HL-60/S4 (cell line): ENCODE data around the gene STRA6.

Experiments used
- in situ Hi-C: fragments of 300-500 bp; cut with MboI; formaldehyde crosslinking; loops from 2 replicates; pipeline ENCODE4 v1.14.3; 2022; ENCODE audit warnings: low sequenced_read_pairs

STRA6 gene

GRCh38 chr15:74182131-74182530 is 20.5 kb downstream of the STRA6 start:
- in situ Hi-C loops: no loop called here

DNA sequence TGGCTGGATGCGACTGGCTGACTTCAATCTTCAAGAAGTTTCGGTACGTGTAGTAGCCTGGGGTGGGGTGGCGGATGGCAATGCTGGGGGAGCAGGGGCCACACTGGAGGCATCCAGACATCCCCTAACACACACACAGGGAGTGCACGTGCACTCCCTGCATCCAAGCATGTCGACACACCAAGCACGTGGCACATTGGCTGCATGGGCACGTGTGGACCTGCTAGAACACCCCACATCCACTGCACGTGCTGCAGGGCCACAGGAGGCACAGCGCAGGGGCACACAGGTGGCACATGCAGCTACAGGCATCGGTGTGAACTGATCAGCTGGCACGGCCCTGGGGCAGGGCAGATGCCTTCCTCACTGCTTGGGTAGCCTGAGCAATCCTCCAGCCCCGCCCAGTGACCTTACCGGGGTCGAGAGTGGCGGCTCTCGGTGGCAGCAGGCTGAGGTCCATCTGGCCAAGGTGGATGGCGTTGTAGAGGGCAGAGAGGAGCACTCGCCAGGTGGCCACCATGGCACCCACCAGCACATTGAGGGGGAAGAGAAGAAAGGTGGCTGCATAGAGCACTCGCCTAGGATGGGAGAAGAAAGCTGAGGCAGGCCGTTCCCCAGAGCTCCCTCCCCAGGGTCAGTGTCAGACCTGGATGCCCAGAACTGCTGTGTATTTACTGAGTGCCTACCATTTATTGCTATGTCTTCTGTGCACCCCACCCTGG is 21.5 kb downstream of the STRA6 start:
- in situ Hi-C loops: no loop called here

GRCh38 chr15:74179983-74180880 is 22.4 kb downstream of the STRA6 start:
- in situ Hi-C loops: no loop called here

- in situ Hi-C loops: no loop called here
These were observed 23.3 kb downstream of the STRA6 start for GRCh38 chr15:74179101-74179841.

- in situ Hi-C loops: no loop called here
These were observed 24.1 kb downstream of the STRA6 start for GRCh38 chr15:74178326-74179100.

DNA sequence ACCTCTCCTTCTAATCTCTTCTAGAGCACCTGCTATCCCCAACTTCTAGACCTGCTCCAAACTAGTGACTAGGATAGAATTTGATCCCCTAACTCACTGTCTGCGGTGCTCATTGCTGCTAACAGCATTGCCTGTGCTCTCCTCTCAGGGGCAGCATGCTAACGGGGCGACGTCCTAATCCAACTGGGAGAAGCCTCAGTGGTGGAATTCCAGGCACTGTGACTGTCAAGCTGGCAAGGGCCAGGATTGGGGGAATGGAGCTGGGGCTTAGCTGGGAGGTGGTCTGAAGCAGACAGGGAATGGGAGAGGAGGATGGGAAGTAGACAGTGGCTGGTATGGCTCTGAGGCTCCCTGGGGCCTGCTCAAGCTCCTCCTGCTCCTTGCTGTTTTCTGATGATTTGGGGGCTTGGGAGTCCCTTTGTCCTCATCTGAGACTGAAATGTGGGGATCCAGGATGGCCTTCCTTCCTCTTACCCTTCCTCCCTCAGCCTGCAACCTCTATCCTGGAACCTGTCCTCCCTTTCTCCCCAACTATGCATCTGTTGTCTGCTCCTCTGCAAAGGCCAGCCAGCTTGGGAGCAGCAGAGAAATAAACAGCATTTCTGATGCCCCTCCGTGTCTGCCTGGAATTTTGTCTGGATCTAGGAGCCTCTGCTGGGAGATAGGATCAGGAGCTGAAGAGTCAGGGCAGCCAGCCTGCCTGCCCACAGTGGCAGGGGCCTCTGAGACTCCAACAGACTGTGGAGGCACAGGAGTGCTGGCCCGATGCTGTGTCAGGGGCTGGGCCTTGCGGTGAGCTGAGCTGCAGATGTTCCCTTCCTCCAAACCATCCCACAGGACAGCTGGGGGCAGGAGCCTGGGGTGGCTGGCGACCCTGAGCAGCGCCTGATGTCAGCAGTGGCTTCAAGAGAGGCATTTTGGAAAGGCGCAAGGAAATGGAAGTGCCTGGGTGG is 26.0 kb downstream of the STRA6 start:
- in situ Hi-C loops: no loop called here

- in situ Hi-C loops: no loop called here
These were observed 27.1 kb downstream of the STRA6 start for GRCh38 chr15:74175271-74176191.

DNA sequence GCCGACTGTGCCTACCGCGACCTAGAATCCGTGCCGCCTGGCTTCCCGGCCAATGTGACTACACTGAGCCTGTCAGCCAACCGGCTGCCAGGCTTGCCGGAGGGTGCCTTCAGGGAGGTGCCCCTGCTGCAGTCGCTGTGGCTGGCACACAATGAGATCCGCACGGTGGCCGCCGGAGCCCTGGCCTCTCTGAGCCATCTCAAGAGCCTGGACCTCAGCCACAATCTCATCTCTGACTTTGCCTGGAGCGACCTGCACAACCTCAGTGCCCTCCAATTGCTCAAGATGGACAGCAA is 27.7 kb downstream of the STRA6 start:
- in situ Hi-C loops: no loop called here

GRCh38 chr15:74174219-74174957 is 28.2 kb downstream of the STRA6 start:
- in situ Hi-C loops: no loop called here

DNA sequence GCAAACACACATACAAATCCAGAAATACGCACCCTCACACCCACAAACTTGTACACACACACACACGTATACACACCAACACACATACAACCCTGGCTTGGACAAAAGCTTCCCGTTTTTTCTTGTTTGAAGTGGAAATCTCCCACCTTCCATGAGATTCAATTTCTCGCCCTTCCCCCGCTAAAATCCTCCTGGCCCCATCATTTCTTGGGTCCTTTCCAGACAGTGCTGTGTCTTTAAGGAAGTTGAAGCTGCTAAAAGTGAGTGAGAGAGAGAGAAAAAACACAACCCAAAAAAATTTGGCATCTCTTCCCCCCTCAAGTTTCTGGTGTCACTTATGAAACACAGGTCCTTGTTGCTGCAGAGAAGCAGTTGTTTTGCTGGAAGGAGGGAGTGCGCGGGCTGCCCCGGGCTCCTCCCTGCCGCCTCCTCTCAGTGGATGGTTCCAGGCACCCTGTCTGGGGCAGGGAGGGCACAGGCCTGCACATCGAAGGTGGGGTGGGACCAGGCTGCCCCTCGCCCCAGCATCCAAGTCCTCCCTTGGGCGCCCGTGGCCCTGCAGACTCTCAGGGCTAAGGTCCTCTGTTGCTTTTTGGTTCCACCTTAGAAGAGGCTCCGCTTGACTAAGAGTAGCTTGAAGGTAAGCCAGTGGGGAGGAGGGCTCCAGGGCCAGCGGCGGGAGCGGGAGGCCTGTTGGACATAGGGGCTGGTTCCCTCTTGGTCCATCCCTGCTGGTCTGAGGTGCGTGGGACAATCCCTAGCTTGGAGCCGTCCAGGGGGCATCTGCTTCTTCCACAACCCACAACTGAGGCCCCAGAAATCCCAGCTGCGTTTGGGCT is 29.0 kb downstream of the STRA6 start, which contains the start of gene ISLR:
Gene ISLR (plus strand): TSS at position 331 of the 839 bp plus-strand sequence. CDS start 1,149 bp downstream, outside the sequence.
- in situ Hi-C loops: no loop called here

DNA sequence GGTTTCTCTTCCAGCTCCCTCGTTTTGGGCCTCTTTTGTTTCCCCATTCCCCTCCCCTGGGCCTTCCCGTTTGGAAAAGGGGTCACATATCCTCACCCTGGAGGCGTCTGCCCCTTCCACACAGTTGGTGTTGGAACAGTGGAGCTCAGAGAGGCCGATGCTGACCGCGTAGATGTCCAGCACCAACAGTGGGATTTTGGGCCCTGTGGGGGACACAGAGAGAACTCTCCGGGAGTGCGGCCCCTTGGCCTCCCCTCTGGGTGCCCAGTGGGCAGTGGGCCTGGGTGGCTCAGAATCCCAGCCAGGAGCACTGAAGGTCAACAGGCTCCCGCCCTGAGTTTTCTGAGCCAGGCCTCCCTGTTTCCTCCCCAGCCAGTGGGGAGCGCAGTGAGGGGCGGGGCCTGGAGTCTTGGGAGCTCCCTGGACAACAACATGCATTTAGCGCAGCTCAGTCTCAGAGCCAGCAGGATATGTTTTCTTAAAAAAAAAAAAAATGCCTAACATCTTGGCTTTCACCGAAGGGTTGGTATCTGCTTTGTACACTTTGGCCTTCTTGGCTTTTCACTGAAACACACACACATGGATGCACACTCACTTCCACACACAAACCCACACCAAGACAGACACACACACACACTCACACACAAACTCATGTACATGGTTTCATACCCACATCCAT is 29.7 kb downstream of the STRA6 start:
- in situ Hi-C loops: no loop called here

DNA sequence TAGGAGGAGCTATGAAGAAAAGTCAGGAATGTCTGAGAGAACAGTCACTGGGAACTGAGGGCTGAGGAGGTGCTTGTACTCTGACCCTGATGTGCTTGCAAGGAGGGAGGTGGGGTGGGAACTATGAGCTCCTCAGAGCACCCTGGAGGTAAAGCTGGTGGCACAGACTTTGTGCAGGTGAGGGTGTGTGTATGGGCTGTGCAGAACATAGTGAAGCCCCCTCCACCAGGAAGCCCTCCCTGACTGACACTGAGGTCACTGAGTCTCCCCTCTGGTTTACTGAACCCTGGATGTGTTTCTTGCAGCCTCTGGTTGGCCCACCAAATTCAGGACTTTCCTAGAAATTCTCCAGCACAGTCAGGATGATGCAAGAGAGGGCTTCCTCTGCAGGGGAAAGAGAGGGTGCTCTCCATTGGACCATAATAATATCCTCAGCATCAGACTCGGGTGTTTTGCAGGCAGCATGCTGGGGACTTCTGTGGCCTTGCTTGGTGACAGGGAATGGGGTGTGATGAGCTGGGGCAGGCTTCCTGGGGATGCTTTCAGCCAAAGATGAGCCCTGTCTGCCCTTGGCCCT is 30.5 kb downstream of the STRA6 start:
- in situ Hi-C loops: no loop called here

GRCh38 chr15:74170875-74171578 is 31.6 kb downstream of the STRA6 start:
- in situ Hi-C loops: no loop called here

DNA sequence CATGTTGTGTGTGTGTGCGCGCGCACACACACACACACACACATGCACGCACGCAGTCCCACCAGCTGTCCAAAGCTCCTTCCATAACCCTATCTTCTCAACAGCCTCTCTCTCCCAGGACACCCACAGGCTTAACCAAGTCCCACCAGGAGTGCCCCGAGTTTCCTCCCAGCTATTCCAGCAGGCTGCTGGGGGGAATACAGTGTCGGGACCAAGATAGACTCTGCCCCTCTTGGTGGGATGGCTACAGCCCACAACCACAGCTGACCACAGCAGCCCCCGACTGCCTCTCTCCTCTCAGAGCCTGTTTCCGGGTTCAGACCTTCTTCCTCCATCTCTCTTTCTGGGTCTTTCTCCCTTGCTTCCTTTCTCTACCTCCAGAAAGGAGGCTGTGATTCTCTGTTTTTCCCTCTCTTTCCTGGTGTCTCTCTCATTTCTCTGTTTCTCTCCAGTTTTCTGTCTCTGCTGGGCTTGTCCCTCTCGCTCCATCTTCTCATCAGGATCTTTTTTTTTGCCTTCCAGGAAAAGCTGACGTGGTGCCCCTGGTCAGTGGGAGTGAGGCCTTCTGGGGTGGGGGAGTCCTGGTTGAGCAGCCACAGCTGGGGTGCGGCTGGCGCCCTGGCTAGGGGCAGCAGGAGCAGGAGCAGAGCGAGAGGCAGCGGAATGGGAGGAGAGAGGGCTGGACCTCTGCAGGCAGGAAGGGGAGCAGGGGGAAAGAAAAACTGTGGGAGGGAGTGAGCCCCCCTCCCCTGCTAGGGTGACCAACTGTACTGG is 32.3 kb downstream of the STRA6 start:
- in situ Hi-C loops: no loop called here

DNA sequence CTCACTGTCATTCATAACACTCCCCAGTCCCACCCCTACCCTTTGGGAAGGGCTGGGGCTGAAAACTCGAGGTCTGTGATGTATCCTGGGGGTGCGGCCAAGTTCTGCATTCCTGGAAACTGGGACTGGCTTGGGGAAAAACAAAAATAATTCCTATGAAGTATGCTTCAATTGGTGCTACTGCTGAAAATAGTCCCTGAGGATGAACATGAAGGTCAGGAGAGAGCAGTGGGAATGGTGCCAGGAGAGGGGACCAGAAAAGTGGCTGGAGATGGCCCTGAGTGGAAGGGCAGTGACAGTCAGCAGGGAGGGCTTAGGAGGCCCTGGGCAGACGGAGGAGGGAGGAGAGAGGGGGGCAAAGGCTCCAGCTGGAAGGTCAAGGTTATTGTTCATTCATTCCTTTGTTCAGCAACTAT is 33.9 kb downstream of the STRA6 start:
- in situ Hi-C loops: no loop called here
